ENCODE results near the gene IL9R.

IL9R gene

GRCh38 chrX:156001001-156001666 is 3.6 kb downstream of the IL9R start:
- no peak overlapping the region for H2AFZ ChIP-seq (ENCODE audit: low read length)
- no peaks in the 10 kb centered on the region; the same call in 1 of the 2 replicates for H3F3A ChIP-seq (ENCODE audit: low read depth)
- no peaks in the 10 kb centered on the region for H3K9me2 ChIP-seq (replicated peaks; ENCODE audit: low read depth, low read length)
- no peaks in the 10 kb centered on the region for H3K9me3 ChIP-seq (ENCODE audit: insufficient read depth, low read depth, low read length)
- H3K79me2 ChIP-seq (ENCODE audit: insufficient read depth, low read length): peaks cover 60% of the 10 kb centered on the region
- H3K9ac ChIP-seq (ENCODE audit: low read depth, low read length, poor library complexity, severe bottlenecking): peak overlapping the region; percentile 97
- peaks cover 69% of the 10 kb centered on the region for H3K4me1 ChIP-seq (ENCODE audit: insufficient read depth, low read length, poor library complexity, severe bottlenecking)
- peak overlapping the region; percentile 72 for H3K4me3 ChIP-seq (ENCODE audit: low read length, poor library complexity, severe bottlenecking)
- no peak for TF ChIP-seq CTCF (conservative IDR thresholded peaks at IDR 0.05; ENCODE audit: low read length)
- TF ChIP-seq EZH2phosphoT487 (IDR thresholded peaks at IDR 0.05; ENCODE audit: borderline replicate concordance): no peak
- H4K20me1 ChIP-seq (ENCODE audit: insufficient read depth, low read length, poor library complexity, severe bottlenecking): no peaks in the 10 kb centered on the region
- no peaks in the 10 kb centered on the region for H3K27me3 ChIP-seq (ENCODE audit: insufficient read depth, low read length, poor library complexity, severe bottlenecking)
- H3K4me2 ChIP-seq (ENCODE audit: low read depth, low read length, poor library complexity, severe bottlenecking): peak overlapping the region; percentile 95
- no peaks in the 10 kb centered on the region for H3K36me3 ChIP-seq (ENCODE audit: insufficient read depth, low read length)

GRCh38 chrX:156001667-156002021 is 4.1 kb downstream of the IL9R start:
- Histone ChIP-seq H3K79me2 (ENCODE audit: insufficient read depth, low read length) (peaks cover 60% of the 10 kb centered on the region), H3F3A (ENCODE audit: low read depth) (no peaks in the 10 kb centered on the region; the same call in 1 of the 2 replicates), H3K9me3 (ENCODE audit: insufficient read depth, low read depth, low read length) (no peaks in the 10 kb centered on the region), H3K36me3 (ENCODE audit: insufficient read depth, low read length) (no peaks in the 10 kb centered on the region), H3K9me2 (replicated peaks; ENCODE audit: low read depth, low read length) (no peaks in the 10 kb centered on the region), H3K4me3 (ENCODE audit: low read length, poor library complexity, severe bottlenecking) (peak overlapping the region; percentile 72), H4K20me1 (ENCODE audit: insufficient read depth, low read length, poor library complexity, severe bottlenecking) (no peaks in the 10 kb centered on the region), H2AFZ (ENCODE audit: low read length) (no peak overlapping the region), H3K27me3 (ENCODE audit: insufficient read depth, low read length, poor library complexity, severe bottlenecking) (no peaks in the 10 kb centered on the region), H3K4me2 (ENCODE audit: low read depth, low read length, poor library complexity, severe bottlenecking) (peak overlapping the region; percentile 95), H3K4me1 (ENCODE audit: insufficient read depth, low read length, poor library complexity, severe bottlenecking) (peaks cover 65% of the 10 kb centered on the region), H3K9ac (ENCODE audit: low read depth, low read length, poor library complexity, severe bottlenecking) (peak overlapping the region; percentile 97)
- TF ChIP-seq CTCF (conservative IDR thresholded peaks at IDR 0.05; ENCODE audit: low read length) (no peak), EZH2phosphoT487 (IDR thresholded peaks at IDR 0.05; ENCODE audit: borderline replicate concordance) (no peak)

- no peak for TF ChIP-seq CTCF (conservative IDR thresholded peaks at IDR 0.05; ENCODE audit: low read length)
- TF ChIP-seq EZH2phosphoT487 (IDR thresholded peaks at IDR 0.05; ENCODE audit: borderline replicate concordance): no peak
- Histone ChIP-seq H3K27me3 (ENCODE audit: insufficient read depth, low read length, poor library complexity, severe bottlenecking) (no peaks in the 10 kb centered on the region), H3K79me2 (ENCODE audit: insufficient read depth, low read length) (peaks cover 59% of the 10 kb centered on the region), H3K9me3 (ENCODE audit: insufficient read depth, low read depth, low read length) (no peaks in the 10 kb centered on the region), H2AFZ (ENCODE audit: low read length) (no peak overlapping the region), H4K20me1 (ENCODE audit: insufficient read depth, low read length, poor library complexity, severe bottlenecking) (no peaks in the 10 kb centered on the region), H3K4me2 (ENCODE audit: low read depth, low read length, poor library complexity, severe bottlenecking) (peak overlapping the region; percentile 95), H3K4me3 (ENCODE audit: low read length, poor library complexity, severe bottlenecking) (peak overlapping the region; percentile 72), H3K9me2 (replicated peaks; ENCODE audit: low read depth, low read length) (no peaks in the 10 kb centered on the region), H3K9ac (ENCODE audit: low read depth, low read length, poor library complexity, severe bottlenecking) (peak overlapping the region; percentile 97), H3F3A (ENCODE audit: low read depth) (no peaks in the 10 kb centered on the region), H3K36me3 (ENCODE audit: insufficient read depth, low read length) (no peaks in the 10 kb centered on the region), H3K4me1 (ENCODE audit: insufficient read depth, low read length, poor library complexity, severe bottlenecking) (peaks cover 58% of the 10 kb centered on the region)
These were observed 5.0 kb downstream of the IL9R start for GRCh38 chrX:156002507-156002906.
